Activated naive CD4-positive, alpha-beta T cell treated with Interleukin-2 at 50 U/mL for 16 hours (primary cell): ENCODE results near the gene SYF2.
"Not testable (repeated sequence)": the region's sequence is repeated elsewhere in the genome, so short reads cannot be mapped to it uniquely, and the experiment has no call there.

Experiments used
- DNase-seq: peaks from one replicate; pipeline ENCODE4 v3.0.0-alpha.2; 2020

Gene SYF2

DNA sequence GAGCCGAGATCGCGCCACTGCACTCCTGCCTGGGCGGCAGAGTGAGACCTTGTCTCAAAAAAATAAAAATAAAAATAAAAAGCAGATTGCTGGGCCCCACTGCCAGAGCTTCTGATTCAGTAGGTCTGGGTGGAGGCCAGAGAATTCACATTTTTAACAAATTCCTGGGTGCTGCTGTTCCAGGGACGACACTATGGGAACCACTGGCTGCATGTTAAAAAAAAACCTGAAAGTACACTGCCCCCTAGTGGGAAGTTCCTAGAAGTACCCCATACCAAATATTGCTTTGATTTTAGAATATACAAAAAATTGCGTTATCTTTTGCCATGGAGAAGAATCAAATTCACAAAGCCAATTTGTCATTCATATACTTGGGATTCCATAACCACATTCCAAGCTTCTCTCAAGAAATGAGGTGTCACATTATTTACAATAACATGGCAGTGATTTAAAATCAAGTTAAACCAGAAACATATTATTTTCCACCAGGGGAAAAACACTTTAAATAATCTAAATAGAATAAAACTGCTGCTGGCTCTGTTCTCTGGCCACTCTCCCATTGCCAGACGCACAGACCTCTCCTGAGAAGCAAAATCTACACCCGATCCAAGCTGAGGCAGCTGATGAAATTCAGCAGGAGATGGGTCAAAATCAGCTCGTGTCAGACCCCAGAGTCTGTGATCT, 27.4 kb downstream of the SYF2 start:
- no peak for DNase-seq

DNA sequence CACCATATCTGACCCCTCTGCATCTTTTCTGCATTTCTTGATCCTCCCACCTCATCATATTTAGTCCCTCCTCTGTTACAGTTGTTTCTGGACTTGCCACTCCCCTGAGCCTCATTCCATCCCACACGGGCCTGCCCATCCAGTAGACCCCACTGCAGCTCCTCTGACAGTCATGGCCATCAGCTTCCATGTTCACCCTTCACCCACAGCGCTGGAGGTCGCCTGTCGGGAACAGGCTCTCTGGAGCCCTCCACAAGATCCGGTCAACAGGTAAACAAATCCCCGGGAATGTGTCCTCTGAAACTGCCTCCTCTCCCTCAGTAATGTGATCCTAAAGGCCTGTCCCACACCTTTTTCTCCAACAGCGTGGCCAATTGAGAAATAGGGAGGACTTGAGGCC, 31.3 kb downstream of the SYF2 start:
- no peak for DNase-seq

DNA sequence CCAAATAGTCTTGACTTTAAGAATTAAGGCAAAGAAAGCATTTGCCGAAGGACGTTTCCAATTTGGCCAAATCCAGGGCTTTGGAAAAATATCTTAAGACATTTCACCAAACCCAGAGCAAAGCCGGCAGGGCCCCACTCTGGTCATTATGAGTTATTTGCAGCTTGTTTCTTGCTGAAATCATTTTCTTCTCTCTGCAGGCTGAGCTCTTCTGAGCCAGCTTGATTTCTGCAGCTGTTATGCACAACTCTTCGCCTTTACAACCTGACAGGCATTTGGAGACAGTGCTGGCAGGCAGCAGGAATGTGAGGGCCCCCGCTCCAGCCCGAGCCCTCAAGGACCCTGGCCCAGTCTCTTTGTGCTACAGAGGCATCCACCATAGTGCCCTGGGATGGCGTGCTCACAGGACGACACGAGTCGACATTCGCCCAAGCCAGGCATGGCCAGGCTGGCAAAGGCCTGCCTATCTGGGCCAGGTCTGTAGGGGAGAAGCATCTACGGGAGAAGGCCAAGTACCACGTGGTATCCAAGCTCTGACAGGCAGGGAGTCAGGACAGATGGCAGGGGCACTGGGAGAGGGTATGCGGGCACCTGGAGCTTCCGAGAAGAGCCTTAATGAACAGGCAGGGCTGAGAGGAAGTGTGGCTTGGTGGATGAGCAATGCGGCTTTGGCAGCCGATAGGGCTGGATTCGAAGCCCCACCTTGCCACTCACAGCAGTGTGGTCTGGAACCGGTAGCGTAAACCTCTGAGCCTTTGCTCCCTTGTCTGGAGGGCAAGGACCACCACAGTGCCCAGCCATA, 32.3 kb downstream of the SYF2 start:
- DNase-seq, result no peak

DNA sequence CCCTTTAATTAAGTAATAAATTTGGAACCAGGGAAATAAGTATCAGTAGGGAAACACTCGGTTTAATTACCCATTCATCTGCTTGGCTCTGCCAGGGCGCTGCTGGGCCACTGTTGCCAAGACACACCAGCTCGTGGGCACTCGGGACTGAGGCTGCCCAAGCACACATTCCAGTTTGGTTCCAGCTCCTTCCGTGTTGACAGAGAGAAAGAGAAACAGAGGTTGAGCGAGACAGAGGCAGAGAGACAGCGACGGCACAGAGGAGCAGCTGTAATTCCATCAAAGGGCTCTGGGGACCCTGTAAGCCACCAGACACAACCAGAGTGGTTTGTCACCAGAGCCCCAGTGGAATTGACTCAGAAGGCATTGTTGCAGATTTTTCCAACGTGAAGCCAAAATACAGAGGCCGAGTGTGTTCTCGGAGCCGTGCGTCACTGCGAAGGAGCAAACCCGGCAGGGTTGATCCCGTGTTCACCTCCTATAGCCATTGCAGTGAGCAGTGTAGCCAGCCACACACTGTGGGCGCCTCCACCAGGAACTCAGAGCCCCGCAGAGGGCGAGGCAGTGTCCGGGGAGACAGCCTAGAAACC, 33.5 kb downstream of the SYF2 start:
- no peak for DNase-seq

DNA sequence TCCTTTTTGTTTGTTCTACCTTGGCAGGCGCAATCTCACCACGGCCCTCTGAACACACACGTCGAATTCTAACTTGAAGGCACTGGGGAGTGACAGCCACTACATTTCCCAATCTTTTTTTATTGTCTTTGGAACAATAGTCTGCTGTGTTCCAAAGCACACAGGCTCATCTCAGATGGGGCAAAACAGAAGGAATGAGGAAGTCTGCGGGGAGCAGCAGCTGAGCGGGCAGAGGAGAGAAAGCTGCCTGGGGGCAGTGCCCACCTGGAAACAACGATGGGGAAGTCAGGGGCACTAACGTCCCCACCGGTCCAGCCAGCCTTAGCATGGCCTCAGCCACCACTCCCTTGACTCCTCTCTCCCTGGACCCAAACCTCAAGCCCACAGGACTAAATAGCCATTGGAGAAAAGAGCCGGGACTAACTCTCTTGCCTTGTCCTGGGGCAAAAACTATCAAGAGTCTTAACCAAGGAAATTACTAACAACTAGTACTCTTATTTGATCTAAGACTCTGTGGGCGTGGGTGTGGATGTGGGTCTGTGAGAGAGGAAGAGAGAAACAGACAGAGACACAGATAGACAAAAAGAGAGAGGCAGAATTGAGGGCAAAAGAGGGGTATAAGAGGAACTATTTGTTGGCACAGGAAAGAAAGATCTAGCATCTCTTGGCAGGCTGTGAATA, 34.2 kb downstream of the SYF2 start:
- no peak for DNase-seq

DNA sequence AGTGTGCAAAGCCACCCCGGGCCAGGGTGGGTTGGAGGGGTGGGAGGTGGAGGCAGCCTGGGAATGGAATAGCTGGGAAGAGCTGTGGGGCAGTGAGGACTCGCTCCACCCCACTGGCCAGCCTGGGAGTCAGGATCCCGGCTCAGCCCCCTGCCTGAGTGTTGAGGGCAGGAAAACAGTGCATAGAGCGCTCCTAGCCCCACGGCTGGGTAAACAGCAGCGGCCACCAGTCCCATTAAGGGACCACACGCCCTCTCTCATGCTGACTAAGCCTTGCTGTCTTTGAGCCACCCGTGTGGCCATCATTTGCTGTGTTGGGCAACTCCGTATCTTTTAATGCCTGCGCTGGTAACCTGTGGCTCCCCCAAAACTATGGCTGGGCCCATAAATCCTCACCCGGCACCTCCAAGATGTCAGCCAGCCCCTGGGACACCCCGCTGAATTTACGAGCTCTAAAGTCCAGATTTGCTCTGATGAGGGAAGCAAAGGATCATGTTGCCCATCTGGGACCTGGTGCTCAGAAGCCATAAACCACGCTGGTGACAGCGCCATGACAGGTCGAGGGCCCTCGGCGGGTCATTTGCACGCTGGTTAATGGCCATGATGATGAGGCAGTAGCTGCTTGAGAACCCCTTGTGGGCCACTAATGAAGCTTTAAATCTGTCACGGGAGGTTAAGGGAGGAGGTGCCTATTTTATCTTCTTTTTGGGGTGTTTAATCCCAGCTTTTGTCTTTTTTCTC, 34.9 kb downstream of the SYF2 start:
- no peak for DNase-seq

DNA sequence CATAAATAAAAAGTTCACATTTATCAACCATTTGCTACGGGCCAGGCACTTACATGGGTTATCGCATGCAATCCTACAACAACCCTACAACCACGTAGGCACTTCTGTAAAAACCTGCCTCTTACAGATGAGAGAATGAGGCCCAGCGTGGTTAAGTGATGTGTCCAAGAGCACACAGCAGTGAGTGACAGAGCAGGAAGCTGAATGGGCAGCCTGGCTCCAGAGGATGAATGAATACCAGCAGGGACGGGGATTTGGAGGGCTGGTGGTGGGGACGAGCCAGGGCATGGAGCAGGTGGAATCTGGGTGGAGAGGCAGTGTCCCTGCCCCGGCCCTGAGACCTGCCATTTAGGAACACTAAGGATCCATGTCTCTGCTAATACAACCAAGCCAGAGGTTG, 35.5 kb downstream of the SYF2 start:
- DNase-seq, result no peak

DNA sequence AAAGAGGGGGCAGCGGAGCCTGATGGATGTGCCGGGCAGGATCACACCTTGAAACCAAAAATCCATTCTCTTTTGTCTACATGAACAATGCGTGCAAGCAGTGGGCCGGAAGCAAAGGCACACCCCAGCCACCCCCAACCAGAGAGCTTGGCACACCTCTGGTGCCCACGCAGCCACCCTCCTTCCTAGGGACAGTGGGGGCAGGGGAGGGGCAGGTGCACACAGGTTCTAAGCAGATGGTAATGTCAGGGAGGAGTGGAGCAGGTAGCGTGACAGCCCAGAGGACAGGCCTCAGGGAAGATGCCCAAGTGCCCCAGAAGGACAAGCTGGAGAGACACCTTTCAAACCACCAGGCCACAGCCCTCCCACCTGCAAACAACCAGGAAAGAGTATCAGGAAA, 36.5 kb downstream of the SYF2 start:
- DNase-seq, result no peak

DNA sequence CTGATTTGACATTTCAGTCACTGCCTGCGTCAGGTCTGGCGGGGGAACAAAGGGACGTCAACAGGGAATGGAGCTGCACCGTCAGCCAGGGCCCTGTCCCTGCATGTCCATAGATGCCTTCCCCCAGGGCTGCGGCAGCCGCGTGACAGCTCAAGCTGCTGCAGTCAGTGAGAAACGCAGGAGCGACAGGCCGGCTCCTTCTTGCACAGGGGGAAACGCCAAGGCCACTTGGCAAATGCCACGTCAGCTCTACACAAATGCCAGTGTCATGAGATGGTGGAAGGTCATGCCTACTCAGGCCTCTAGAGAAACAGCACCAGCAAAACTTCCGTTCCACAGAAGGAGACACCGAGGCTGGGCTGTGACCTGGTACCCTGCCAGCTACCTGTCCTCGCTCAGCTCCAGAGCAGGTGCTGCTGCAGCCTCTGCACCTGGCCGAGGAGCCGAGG, 37.7 kb downstream of the SYF2 start:
- DNase-seq, result no peak

DNA sequence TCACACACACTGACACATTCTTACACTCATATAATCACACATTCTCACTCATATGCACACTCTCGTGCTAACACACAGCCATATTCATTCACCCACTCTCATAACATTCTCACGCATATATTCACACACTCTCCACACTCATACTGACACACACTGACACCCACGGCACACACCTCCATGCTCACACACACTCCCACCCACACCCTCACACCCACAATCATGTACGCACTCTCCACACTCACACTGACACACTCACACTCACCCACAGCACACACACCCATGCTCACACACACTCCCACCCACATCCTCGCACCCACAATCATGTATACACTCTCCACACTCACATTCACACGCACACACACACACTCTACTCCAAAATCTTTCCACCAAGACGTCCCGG, 38.2 kb downstream of the SYF2 start:
- no peak for DNase-seq

DNA sequence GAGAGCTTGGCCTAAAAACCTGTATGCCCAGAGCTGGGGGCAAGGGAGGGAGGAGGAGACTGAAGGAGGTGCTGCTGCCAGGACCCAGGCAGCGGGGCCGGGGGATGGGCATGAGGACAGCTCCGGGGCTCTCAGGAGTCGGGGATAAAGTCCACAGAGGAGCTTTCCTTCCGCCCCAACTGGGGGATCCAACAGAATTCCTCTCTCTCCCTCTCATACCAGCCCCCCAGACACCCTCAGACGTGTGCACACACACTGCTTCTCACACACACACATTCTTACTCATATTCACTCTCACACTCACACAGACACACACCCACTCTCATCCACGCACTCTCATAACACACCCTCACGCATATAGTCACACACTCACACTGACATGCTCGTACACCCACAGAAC, 39.1 kb downstream of the SYF2 start:
- no peak for DNase-seq

DNA sequence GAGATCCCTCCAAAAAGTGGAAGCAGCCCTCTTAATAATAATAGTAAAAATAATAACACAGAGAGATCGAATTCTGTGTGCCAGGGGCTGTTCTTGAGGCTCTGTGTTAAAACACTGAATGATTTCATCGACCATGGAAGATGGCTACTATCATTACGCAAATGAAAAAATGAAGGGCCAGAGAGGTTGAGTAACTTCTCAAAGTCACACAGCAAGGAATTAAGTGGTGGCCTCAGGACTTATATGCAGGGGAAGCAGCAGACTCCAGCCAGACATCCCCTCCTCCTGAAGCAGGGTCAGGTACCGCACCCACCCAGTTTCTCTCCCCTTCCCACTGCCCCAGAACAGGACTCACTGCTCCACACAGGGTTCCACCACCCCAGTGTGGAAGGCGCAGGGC, 40.1 kb downstream of the SYF2 start:
- DNase-seq, result no peak

DNA sequence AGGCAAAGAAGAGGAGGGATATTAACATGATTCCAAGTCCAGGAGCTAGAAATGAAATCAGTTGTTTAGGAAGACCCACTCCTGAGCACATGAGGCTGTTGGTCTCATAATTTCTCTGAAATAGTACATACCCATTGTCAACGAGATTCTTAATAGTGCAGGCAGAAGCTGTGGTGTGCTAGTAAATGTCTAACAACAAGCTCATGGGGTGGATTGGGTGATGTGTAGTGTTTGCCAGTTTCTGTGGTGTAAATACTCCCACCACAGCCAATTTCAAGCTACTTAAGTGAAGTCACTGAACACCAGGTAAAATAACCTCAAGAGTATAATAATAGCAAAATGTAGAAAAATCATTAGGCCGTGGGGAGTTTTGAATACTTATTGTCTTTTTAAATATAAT, 42.0 kb downstream of the SYF2 start:
- no peak for DNase-seq

DNA sequence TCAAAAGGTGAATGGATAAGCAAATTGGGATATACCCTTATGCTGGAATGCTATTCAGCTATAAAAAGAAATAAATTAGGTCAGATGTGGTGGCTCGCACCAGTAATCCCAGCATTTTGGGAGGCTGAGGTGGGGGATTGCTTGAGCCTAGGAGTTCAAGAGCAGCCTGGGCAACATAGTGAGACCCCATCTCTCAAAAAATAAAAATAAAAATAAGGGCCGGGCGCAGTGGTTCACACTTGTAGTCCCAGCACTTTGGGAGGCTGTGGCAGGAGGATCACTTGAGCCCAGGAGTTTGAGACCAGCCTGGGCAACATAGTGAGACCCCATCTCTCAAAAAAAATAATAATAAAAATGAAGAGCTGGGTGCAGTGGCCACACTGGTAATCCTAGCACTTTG, 44.4 kb downstream of the SYF2 start:
- not testable (repeated sequence) for DNase-seq

DNA sequence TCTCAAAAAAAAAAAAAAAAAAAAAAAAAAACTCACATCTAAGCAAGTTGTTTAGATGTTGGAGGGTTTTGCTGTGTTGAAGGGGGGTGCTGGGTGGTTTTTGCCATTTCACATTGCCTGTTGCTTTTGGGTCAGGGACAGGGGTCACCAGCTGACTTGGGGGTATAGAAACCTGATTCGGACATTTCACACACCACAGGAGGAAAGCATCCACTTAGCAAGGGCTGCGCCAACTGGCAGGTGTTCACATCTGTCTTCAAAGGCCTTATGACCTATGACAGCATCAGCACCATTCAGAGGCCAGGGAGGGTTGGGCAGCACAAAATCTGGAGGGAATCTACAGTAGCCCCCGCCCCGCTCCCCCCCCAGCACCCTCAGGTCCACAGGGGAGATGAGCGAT, 45.2 kb downstream of the SYF2 start:
- DNase-seq, result no peak

DNA sequence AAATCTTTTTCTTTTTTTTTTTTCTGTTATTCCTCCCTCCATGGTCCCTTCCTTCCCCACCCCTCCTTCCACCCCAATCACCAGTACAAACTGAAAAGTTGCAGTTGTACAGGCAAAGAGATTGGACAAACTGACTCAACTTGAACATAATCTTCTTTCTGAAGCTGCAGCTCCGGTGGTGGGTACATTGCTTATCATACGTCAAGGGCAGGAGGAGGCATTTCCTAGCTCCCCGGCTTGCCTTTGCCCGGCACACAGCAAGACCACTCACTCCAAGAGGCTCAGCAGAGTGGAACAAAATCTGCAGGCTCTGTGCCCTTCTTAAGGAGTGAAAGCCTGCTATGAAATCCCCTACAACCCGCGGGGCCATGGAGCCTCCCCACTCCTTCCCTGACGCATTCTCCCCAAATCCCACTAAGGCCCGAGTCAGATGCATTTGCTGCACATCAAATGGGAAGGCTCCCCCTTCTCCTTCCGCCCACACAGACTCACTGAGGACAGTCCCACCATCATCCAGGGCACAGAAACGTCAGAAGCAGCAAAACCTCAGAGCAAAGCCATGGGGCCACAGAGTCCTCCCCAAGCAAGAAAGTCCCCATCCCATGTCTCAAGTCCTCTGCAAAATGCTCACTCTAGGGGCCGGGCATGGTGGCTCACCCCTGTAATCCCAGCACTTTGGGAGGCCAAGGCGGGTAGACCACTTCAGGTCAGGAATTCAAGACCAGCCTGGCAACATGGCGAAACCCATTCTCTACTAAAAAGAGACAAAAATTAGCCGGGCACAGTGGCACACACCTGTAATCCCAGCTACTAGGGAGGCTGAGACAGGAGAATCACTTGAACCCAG, 45.9 kb downstream of the SYF2 start:
- DNase-seq, result no peak

DNA sequence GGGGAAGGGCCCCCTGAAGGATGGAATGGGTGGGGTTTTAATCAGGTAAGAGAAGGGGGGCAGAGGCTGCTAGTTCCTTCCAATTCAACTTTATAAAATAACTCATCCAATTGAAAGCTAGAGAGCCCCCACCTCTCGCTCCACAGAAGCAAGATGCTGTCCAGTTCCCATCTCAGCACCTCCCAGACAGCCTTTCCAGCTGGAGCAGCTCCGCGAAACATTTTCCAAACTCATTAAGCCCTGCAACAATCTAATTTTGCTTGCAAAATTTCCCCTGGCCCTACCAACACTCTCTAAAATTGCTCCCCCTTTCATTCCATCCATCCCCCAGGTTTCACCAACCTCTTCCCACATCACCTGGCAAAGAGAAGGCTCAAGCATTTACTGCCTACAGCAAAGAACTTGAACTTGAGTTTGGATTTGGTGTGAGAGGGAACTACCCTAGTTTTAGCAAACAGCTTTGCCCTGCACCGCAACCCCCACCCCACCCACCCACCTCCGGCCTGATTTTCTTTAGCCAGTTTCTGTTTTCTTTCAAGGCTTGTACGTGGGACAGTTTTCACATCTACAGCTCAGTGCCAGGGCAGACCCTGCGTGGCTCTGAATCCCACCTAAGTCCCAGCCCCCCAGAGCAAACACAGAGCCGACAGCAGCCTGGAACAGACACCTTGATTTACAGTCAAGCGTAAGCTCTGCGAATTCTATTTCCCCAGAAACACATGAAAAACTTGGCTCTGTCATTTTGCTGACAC, 46.7 kb downstream of the SYF2 start:
- no peak for DNase-seq

DNA sequence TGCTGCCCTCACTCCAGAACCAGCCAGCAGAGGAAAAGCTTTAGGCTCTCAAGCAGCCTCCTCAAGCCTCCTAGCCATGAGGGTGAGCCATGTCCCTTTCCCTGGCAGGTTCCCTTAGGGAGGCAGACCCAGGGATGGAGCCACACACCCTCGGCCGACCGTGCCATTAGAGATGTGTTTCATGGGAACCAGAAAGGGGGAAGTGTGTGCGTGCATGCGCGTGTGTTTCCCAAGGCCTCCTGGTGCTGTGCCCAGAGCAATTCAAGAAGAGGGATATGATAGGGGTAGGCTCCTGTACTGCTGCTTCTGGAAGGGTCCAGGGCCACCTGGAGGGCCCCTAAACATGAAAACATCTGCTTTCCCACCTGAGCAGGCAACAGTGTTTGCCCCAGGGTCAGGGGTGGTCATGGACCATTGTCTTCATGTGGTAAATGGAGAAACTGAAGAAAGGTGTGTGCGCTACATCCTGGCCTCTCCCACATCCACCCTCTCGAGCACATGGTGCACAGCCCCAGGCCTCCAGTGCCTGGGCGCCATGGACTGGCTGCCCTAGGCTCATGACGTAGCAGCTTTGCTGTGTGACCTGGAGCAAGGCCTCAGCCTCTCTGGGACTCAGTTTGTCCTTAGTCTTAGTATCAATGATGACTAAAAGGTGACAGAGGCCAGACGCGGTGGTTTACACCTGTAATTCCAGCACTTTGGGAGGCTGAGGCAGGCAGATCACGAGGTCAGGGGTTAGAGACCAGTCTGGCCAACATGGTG, 48.1 kb downstream of the SYF2 start:
- no peak for DNase-seq

DNA sequence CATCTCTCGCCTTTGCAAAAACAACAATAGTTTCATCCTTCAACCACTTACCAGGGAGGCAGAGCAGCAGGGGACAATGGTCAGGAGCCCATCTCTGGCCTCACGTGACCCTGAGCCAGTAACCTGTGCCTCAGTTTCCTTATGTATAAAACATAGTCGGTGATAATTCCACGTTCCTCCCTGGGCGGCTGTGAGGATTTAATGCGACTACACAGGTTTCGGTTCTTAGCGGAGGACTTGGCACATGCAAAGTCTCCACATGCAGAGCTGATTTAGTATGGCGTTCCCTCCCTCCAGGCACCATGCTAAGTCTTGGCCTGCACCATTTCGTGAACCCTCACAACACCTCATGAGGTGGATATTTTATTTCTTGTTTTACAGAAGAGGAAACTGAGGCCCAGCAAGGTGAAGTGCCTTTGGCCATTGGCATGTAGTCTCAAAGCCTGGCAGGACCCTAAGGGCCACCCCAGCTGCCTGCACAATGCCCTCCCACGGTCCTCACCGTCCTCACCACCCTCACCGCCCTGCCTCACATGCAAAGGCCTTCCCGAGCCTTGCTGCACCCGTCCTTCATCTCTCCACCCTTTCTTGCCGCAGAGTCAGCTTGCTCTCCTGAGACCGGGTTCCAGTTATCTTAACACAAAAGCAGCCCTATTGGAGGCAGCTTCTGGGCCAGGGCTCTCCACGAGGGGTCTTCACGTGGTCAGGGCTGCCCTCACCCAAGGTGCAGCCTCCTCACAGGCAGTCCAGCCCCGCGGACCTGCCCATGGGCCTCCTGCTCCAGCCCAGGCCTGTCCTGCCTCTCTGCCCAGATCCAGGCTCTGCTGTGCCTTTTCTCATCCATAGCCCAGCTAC, 48.9 kb downstream of the SYF2 start:
- no peak for DNase-seq
